GM19438 (cell line): Measurements from ENCODE around the gene GALNT16.
"Not testable (repeated sequence)": the region's sequence is repeated elsewhere in the genome, so short reads cannot be mapped to it uniquely, and the experiment has no call there.

Experiments used
- ATAC-seq: cut with Tn5 transposase; IDR thresholded peaks from one replicate; pipeline ENCODE4 v1.9.1; 2021; ENCODE audit warnings: low read depth; ENCODE audit not compliant: unreplicated experiment

Gene GALNT16

GRCh38 chr14:69357544-69358200, 97.7 kb downstream of the GALNT16 start:
- no peak for ATAC-seq

GRCh38 chr14:69358233-69358963, 98.4 kb downstream of the GALNT16 start:
- ATAC-seq, result no peak

GRCh38 chr14:69358966-69359365, 99.0 kb downstream of the GALNT16 start:
- ATAC-seq, result no peak

GRCh38 chr14:69360438-69361108, 100.6 kb downstream of the GALNT16 start:
- no peak for ATAC-seq

GRCh38 chr14:69363055-69363454, 103.1 kb downstream of the GALNT16 start:
- no peak for ATAC-seq

- no peak for ATAC-seq
Observed at GRCh38 chr14:69363964-69364363, 104.0 kb downstream of the GALNT16 start.

GRCh38 chr14:69364378-69364777, 104.4 kb downstream of the GALNT16 start:
- ATAC-seq, result no peak

GRCh38 chr14:69366069-69366468, 106.1 kb downstream of the GALNT16 start:
- ATAC-seq, result no peak

- ATAC-seq, result no peak
Observed at GRCh38 chr14:69366761-69367160, 106.8 kb downstream of the GALNT16 start.

GRCh38 chr14:69368381-69368780, 108.4 kb downstream of the GALNT16 start:
- ATAC-seq, result no peak

- ATAC-seq, result no peak
Observed at GRCh38 chr14:69370061-69370460, 110.1 kb downstream of the GALNT16 start.

GRCh38 chr14:69372146-69372545, 112.2 kb downstream of the GALNT16 start:
- no peak for ATAC-seq

GRCh38 chr14:69373104-69373503, 113.1 kb downstream of the GALNT16 start:
- no peak for ATAC-seq

GRCh38 chr14:69374235-69374634, 114.3 kb downstream of the GALNT16 start:
- ATAC-seq, result no peak

- ATAC-seq, result no peak
Observed at GRCh38 chr14:69375182-69375581, 115.2 kb downstream of the GALNT16 start.

- ATAC-seq, result no peak
Observed at GRCh38 chr14:69375722-69376121, 115.8 kb downstream of the GALNT16 start.

GRCh38 chr14:69376439-69376838, 116.5 kb downstream of the GALNT16 start:
- ATAC-seq, result no peak

GRCh38 chr14:69378274-69378673, 118.3 kb downstream of the GALNT16 start:
- no peak for ATAC-seq

GRCh38 chr14:69387311-69387710, 127.4 kb downstream of the GALNT16 start:
- ATAC-seq, result no peak

GRCh38 chr14:69391400-69391799, 131.4 kb downstream of the GALNT16 start:
- not testable (repeated sequence) for ATAC-seq

GRCh38 chr14:69392481-69392880, 132.5 kb downstream of the GALNT16 start:
- no peak for ATAC-seq

GRCh38 chr14:69395929-69396328, 136.0 kb downstream of the GALNT16 start:
- no peak for ATAC-seq
